ENCODE data around the gene CCDC30. TPM values are rescaled to one million over a fixed set of nuclear protein-coding genes. Genes with fewer than 3 reads are reported as not detected.
"Not testable (repeated sequence)": the region's sequence is repeated elsewhere in the genome, so short reads cannot be mapped to it uniquely, and the experiment has no call there.

CCDC30 gene
- total RNA-seq, 1 donor from 2014 or later = 4.1 TPM

GRCh38 chr1:42613803-42614131 lies 150.7 kb downstream of the CCDC30 start:
- Mint-ChIP-seq H3K9me3 (ENCODE audit: unreplicated experiment) (no peaks in the 10 kb centered on the region), H3K4me3 (ENCODE audit: unreplicated experiment) (no peak overlapping the region)
- TF ChIP-seq, protein P1, sequence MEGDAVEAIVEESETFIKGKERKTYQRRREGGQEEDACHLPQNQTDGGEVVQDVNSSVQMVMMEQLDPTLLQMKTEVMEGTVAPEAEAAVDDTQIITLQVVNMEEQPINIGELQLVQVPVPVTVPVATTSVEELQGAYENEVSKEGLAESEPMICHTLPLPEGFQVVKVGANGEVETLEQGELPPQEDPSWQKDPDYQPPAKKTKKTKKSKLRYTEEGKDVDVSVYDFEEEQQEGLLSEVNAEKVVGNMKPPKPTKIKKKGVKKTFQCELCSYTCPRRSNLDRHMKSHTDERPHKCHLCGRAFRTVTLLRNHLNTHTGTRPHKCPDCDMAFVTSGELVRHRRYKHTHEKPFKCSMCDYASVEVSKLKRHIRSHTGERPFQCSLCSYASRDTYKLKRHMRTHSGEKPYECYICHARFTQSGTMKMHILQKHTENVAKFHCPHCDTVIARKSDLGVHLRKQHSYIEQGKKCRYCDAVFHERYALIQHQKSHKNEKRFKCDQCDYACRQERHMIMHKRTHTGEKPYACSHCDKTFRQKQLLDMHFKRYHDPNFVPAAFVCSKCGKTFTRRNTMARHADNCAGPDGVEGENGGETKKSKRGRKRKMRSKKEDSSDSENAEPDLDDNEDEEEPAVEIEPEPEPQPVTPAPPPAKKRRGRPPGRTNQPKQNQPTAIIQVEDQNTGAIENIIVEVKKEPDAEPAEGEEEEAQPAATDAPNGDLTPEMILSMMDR (IDR thresholded peaks at IDR 0.05) = no peak

GRCh38 chr1:42618866-42619265 lies 155.8 kb downstream of the CCDC30 start:
- H3K36me3 Mint-ChIP-seq (ENCODE audit: unreplicated experiment) = no peaks in the 10 kb centered on the region
- H3K4me1 Mint-ChIP-seq (ENCODE audit: unreplicated experiment) = no peaks in the 10 kb centered on the region
- no peak overlapping the region for H3K27ac Mint-ChIP-seq (ENCODE audit: unreplicated experiment)
- TF ChIP-seq, protein P1 (IDR thresholded peaks at IDR 0.05) = no peak
- H3K9me3 Mint-ChIP-seq (ENCODE audit: unreplicated experiment) = peaks cover under 1% of the 10 kb centered on the region
- peaks cover 29% of the 10 kb centered on the region for H3K27me3 Mint-ChIP-seq (ENCODE audit: unreplicated experiment)
- no peak overlapping the region for H3K4me3 Mint-ChIP-seq (ENCODE audit: unreplicated experiment)
- DNase-seq (ENCODE audit: extremely low spot score, unreplicated experiment) = no peak

More at GRCh38 chr1:42613803-42614131, 150.7 kb downstream of the CCDC30 start:
- Mint-ChIP-seq H3K36me3 (ENCODE audit: unreplicated experiment) (no peaks in the 10 kb centered on the region), H3K27me3 (ENCODE audit: unreplicated experiment) (peaks cover 8% of the 10 kb centered on the region), H3K4me1 (ENCODE audit: unreplicated experiment) (no peaks in the 10 kb centered on the region), H3K27ac (ENCODE audit: unreplicated experiment) (no peak overlapping the region)
- no peak for DNase-seq (ENCODE audit: extremely low spot score, unreplicated experiment)

- no peaks in the 10 kb centered on the region for H3K36me3 Mint-ChIP-seq (ENCODE audit: unreplicated experiment)
- no peak for DNase-seq (ENCODE audit: extremely low spot score, unreplicated experiment)
- peaks cover 42% of the 10 kb centered on the region for H3K27me3 Mint-ChIP-seq (ENCODE audit: unreplicated experiment)
- TF ChIP-seq, protein P1 (IDR thresholded peaks at IDR 0.05) = no peak
- no peak overlapping the region for H3K27ac Mint-ChIP-seq (ENCODE audit: unreplicated experiment)
- peaks cover 6% of the 10 kb centered on the region for H3K9me3 Mint-ChIP-seq (ENCODE audit: unreplicated experiment)
- H3K4me1 Mint-ChIP-seq (ENCODE audit: unreplicated experiment) = no peaks in the 10 kb centered on the region
- H3K4me3 Mint-ChIP-seq (ENCODE audit: unreplicated experiment) = no peak overlapping the region
Measured at GRCh38 chr1:42620307-42620706, 157.2 kb downstream of the CCDC30 start.

- H3K36me3 Mint-ChIP-seq (ENCODE audit: unreplicated experiment); H3K27ac Mint-ChIP-seq (ENCODE audit: unreplicated experiment); DNase-seq (ENCODE audit: extremely low spot score, unreplicated experiment); H3K4me1 Mint-ChIP-seq (ENCODE audit: unreplicated experiment); H3K9me3 Mint-ChIP-seq (ENCODE audit: unreplicated experiment); H3K4me3 Mint-ChIP-seq (ENCODE audit: unreplicated experiment): not testable (repeated sequence)
- peaks cover 48% of the 10 kb centered on the region for H3K27me3 Mint-ChIP-seq (ENCODE audit: unreplicated experiment)
Measured at GRCh38 chr1:42621180-42621579, 158.1 kb downstream of the CCDC30 start.

DNA sequence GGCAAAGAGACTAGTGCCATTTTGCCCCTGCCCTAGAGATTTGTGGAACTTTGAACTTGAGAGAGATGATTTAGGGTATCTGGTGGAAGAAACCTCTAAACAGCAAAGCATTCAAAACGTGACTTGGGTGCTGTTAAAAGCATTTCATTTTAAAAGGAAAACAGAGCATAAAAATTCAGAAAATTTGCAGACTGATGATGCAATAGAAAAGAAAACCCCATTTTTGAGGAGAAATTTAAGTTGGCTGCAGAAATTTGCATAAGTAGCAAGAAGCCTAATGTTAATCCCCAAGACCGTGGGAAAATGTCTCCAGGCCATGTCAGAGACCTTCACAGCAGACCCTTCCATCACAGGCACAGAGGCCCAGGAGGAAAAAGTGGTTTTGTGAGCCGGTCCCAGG lies 164.1 kb downstream of the CCDC30 start:
- DNase-seq (ENCODE audit: extremely low spot score, unreplicated experiment); H3K9me3 Mint-ChIP-seq (ENCODE audit: unreplicated experiment); H3K27ac Mint-ChIP-seq (ENCODE audit: unreplicated experiment); H3K36me3 Mint-ChIP-seq (ENCODE audit: unreplicated experiment); H3K4me1 Mint-ChIP-seq (ENCODE audit: unreplicated experiment); H3K4me3 Mint-ChIP-seq (ENCODE audit: unreplicated experiment): not testable (repeated sequence)
- peaks cover 48% of the 10 kb centered on the region for H3K27me3 Mint-ChIP-seq (ENCODE audit: unreplicated experiment)

- TF ChIP-seq, protein P1 (IDR thresholded peaks at IDR 0.05) = no peak
- no peaks in the 10 kb centered on the region for H3K4me1 Mint-ChIP-seq (ENCODE audit: unreplicated experiment)
- H3K9me3 Mint-ChIP-seq (ENCODE audit: unreplicated experiment) = no peaks in the 10 kb centered on the region
- H3K27me3 Mint-ChIP-seq (ENCODE audit: unreplicated experiment) = peaks cover 34% of the 10 kb centered on the region
- no peak overlapping the region for H3K27ac Mint-ChIP-seq (ENCODE audit: unreplicated experiment)
- DNase-seq (ENCODE audit: extremely low spot score, unreplicated experiment) = no peak
- no peaks in the 10 kb centered on the region for H3K36me3 Mint-ChIP-seq (ENCODE audit: unreplicated experiment)
- H3K4me3 Mint-ChIP-seq (ENCODE audit: unreplicated experiment) = no peak overlapping the region
Measured at GRCh38 chr1:42639116-42639515, 176.0 kb downstream of the CCDC30 start.

Data from osteocyte (in vitro differentiated cells).